ENCODE data around the gene P2RX5. TPM values are rescaled to one million over a fixed set of nuclear protein-coding genes. Genes with fewer than 3 reads are reported as not detected.

Gene P2RX5, protein sequence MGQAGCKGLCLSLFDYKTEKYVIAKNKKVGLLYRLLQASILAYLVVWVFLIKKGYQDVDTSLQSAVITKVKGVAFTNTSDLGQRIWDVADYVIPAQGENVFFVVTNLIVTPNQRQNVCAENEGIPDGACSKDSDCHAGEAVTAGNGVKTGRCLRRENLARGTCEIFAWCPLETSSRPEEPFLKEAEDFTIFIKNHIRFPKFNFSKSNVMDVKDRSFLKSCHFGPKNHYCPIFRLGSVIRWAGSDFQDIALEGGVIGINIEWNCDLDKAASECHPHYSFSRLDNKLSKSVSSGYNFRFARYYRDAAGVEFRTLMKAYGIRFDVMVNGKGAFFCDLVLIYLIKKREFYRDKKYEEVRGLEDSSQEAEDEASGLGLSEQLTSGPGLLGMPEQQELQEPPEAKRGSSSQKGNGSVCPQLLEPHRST
- 6.4 to 9.5 TPM (median 8.8 TPM) in 3 replicates for total RNA-seq (2021)
- Bru-seq, nascent RNA, result percentile 27 among the genes with signal in this experiment
- long read RNA-seq, experiment 1, transcript P2RX5-201 (12 exons, 2,309 nt), result major isoform, 12 of 31 reads
- long read RNA-seq, experiment 1, partial matches to known transcripts, result 2 of 31 reads
- long read RNA-seq, experiment 1, other reads (novel, unspliced or antisense), result 10 of 31 reads
- long read RNA-seq, experiment 2, partial matches to known transcripts, result 1 of 8 reads
- long read RNA-seq, experiment 2, other reads (novel, unspliced or antisense), result 4 of 8 reads
- long read RNA-seq, experiment 3, partial matches to known transcripts, result 1 of 2 reads
- long read RNA-seq, experiment 3, other reads (novel, unspliced or antisense), result 1 of 2 reads

DNA sequence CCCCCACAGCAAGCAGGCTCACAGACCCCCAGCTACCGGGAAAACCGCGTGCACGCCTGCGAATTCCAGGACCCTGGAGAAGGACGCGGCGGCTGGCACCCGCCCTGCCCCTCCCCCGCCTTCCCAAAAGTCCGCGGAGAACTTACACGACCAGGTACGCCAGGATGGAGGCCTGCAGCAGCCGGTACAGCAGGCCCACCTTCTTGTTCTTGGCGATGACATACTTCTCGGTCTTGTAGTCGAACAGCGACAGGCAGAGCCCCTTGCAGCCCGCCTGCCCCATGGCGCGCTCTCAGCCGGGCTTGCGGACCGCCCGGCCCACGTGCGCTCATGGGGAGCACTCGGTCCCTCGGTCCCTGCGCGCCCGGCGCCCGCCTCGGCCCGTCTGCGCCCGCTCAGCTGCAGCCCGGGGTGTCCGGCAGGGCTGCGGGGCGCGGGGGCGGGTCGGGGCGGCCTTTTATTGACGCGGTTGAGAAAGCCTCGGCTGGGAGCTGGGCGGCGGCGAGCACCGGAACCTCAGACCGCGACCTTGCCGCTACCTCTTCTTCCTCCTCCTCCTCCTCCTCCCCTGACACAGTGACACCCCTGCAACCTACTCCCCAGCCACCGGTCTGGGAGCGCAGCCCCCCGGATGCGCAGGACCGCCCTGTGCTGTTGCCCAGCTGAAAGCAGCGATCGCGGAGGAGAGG lies at the start of gene P2RX5:
TSS of gene P2RX5 (minus strand) at position 433 of the 689 bp plus-strand sequence. CDS start at position 283, 150 bp downstream.
- Mint-ChIP-seq H3K4me1 (peaks cover 10% of the 10 kb centered on the region), H3K27ac (no peak within 1 kb of the TSS), H3K9me3 (peaks cover 8% of the 10 kb centered on the region; the same call in 1 of the 2 replicates), H3K4me3 (peak within 1 kb of the TSS; percentile 75), H3K36me3 (no peaks in the 10 kb centered on the region), H3K27me3 (ENCODE audit: low read depth) (peaks cover 35% of the 10 kb centered on the region)
- ATAC-seq (peak; percentile 24), DNase-seq (ENCODE audit: low spot score) (peak; percentile 58)
- TF ChIP-seq ZNF232 (CRISPR knock-in tag; IDR thresholded peaks at IDR 0.05) (0 out of 2 replicates have a peak, but pooled peaks have one; percentile 47), TEAD1 (CRISPR knock-in tag; IDR thresholded peaks at IDR 0.05) (peak; percentile 54; the same call in 1 of the 2 replicates), ZNF317 (CRISPR knock-in tag; IDR thresholded peaks at IDR 0.05; ENCODE audit: borderline replicate concordance, low read depth) (no peak), ZNF263 (CRISPR knock-in tag; IDR thresholded peaks at IDR 0.05; ENCODE audit: low read depth) (peak; percentile 92), TEAD4 (CRISPR knock-in tag; IDR thresholded peaks at IDR 0.05) (peak; percentile 82), JUN (CRISPR knock-in tag; IDR thresholded peaks at IDR 0.05) (0 out of 2 replicates have a peak, but pooled peaks have one; percentile 53), TP53 (CRISPR knock-in tag; IDR thresholded peaks at IDR 0.05) (peak; percentile 39; the same call in 1 of the 2 replicates), ESRRA (CRISPR knock-in tag; IDR thresholded peaks at IDR 0.05; ENCODE audit: borderline replicate concordance) (0 out of 2 replicates have a peak, but pooled peaks have one; percentile 24), FOXK1 (CRISPR knock-in tag; IDR thresholded peaks at IDR 0.05) (peak; percentile 38; the same call in 1 of the 2 replicates)
- TF ChIP-seq, protein P1, sequence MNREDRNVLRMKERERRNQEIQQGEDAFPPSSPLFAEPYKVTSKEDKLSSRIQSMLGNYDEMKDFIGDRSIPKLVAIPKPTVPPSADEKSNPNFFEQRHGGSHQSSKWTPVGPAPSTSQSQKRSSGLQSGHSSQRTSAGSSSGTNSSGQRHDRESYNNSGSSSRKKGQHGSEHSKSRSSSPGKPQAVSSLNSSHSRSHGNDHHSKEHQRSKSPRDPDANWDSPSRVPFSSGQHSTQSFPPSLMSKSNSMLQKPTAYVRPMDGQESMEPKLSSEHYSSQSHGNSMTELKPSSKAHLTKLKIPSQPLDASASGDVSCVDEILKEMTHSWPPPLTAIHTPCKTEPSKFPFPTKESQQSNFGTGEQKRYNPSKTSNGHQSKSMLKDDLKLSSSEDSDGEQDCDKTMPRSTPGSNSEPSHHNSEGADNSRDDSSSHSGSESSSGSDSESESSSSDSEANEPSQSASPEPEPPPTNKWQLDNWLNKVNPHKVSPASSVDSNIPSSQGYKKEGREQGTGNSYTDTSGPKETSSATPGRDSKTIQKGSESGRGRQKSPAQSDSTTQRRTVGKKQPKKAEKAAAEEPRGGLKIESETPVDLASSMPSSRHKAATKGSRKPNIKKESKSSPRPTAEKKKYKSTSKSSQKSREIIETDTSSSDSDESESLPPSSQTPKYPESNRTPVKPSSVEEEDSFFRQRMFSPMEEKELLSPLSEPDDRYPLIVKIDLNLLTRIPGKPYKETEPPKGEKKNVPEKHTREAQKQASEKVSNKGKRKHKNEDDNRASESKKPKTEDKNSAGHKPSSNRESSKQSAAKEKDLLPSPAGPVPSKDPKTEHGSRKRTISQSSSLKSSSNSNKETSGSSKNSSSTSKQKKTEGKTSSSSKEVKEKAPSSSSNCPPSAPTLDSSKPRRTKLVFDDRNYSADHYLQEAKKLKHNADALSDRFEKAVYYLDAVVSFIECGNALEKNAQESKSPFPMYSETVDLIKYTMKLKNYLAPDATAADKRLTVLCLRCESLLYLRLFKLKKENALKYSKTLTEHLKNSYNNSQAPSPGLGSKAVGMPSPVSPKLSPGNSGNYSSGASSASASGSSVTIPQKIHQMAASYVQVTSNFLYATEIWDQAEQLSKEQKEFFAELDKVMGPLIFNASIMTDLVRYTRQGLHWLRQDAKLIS (CRISPR knock-in tag; IDR thresholded peaks at IDR 0.05; ENCODE audit: borderline replicate concordance), result no peak
- TF ChIP-seq, protein P2, sequence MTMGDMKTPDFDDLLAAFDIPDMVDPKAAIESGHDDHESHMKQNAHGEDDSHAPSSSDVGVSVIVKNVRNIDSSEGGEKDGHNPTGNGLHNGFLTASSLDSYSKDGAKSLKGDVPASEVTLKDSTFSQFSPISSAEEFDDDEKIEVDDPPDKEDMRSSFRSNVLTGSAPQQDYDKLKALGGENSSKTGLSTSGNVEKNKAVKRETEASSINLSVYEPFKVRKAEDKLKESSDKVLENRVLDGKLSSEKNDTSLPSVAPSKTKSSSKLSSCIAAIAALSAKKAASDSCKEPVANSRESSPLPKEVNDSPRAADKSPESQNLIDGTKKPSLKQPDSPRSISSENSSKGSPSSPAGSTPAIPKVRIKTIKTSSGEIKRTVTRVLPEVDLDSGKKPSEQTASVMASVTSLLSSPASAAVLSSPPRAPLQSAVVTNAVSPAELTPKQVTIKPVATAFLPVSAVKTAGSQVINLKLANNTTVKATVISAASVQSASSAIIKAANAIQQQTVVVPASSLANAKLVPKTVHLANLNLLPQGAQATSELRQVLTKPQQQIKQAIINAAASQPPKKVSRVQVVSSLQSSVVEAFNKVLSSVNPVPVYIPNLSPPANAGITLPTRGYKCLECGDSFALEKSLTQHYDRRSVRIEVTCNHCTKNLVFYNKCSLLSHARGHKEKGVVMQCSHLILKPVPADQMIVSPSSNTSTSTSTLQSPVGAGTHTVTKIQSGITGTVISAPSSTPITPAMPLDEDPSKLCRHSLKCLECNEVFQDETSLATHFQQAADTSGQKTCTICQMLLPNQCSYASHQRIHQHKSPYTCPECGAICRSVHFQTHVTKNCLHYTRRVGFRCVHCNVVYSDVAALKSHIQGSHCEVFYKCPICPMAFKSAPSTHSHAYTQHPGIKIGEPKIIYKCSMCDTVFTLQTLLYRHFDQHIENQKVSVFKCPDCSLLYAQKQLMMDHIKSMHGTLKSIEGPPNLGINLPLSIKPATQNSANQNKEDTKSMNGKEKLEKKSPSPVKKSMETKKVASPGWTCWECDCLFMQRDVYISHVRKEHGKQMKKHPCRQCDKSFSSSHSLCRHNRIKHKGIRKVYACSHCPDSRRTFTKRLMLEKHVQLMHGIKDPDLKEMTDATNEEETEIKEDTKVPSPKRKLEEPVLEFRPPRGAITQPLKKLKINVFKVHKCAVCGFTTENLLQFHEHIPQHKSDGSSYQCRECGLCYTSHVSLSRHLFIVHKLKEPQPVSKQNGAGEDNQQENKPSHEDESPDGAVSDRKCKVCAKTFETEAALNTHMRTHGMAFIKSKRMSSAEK (CRISPR knock-in tag; IDR thresholded peaks at IDR 0.05; ENCODE audit: borderline replicate concordance), result no peak
- TF ChIP-seq, protein P3, sequence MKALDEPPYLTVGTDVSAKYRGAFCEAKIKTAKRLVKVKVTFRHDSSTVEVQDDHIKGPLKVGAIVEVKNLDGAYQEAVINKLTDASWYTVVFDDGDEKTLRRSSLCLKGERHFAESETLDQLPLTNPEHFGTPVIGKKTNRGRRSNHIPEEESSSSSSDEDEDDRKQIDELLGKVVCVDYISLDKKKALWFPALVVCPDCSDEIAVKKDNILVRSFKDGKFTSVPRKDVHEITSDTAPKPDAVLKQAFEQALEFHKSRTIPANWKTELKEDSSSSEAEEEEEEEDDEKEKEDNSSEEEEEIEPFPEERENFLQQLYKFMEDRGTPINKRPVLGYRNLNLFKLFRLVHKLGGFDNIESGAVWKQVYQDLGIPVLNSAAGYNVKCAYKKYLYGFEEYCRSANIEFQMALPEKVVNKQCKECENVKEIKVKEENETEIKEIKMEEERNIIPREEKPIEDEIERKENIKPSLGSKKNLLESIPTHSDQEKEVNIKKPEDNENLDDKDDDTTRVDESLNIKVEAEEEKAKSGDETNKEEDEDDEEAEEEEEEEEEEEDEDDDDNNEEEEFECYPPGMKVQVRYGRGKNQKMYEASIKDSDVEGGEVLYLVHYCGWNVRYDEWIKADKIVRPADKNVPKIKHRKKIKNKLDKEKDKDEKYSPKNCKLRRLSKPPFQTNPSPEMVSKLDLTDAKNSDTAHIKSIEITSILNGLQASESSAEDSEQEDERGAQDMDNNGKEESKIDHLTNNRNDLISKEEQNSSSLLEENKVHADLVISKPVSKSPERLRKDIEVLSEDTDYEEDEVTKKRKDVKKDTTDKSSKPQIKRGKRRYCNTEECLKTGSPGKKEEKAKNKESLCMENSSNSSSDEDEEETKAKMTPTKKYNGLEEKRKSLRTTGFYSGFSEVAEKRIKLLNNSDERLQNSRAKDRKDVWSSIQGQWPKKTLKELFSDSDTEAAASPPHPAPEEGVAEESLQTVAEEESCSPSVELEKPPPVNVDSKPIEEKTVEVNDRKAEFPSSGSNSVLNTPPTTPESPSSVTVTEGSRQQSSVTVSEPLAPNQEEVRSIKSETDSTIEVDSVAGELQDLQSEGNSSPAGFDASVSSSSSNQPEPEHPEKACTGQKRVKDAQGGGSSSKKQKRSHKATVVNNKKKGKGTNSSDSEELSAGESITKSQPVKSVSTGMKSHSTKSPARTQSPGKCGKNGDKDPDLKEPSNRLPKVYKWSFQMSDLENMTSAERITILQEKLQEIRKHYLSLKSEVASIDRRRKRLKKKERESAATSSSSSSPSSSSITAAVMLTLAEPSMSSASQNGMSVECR (CRISPR knock-in tag; IDR thresholded peaks at IDR 0.05; ENCODE audit: borderline replicate concordance), result peak; percentile 29; the same call in 1 of the 2 replicates
- POLR2A ChIA-PET, result interaction anchor here (0.6 to 1.6 kb wide), 6 partner anchors 15 to 378 kb away, joined by 3 to 6 read pairs (median 3); partner anchors contain the start of gene HASPIN
- CTCF ChIA-PET, result interaction anchor here (0.6 to 5.0 kb wide), 10 partner anchors 13 to 567 kb away, joined by 3 to 85 read pairs (median 6); partner anchors contain the start of genes HASPIN and SHPK

Data from WTC11 (cell line).